Measurements from ENCODE around the gene APBA2. TPM values are rescaled to one million over a fixed set of nuclear protein-coding genes. Genes with fewer than 3 reads are reported as not detected.

Gene APBA2
- total and polyA plus RNA-seq, 10 of the 15 experiments (the other 5 are each of a cell fraction or from before 2014, with no cell fraction given): 0.06 to 0.26 (median 0.07) TPM; not detected in 7

- no peak for TF ChIP-seq NKRF (conservative IDR thresholded peaks at IDR 0.05)
- TF ChIP-seq NFYB (IDR thresholded peaks at IDR 0.05; ENCODE audit: insufficient read depth, low read depth, low read length): no peak
- no peak for TF ChIP-seq FOS (IDR thresholded peaks at IDR 0.05; ENCODE audit: borderline replicate concordance, extremely low read depth, insufficient read length)
- no peak for TF ChIP-seq STAT1 (conservative IDR thresholded peaks at IDR 0.05)
- no peak for TF ChIP-seq BCLAF1 (IDR thresholded peaks at IDR 0.05)
- TF ChIP-seq SKIL (IDR thresholded peaks at IDR 0.05; ENCODE audit: low read depth, poor library complexity, severe bottlenecking): no peak
These were observed 263.9 kb downstream of the APBA2 start (continued) for GRCh38 chr15:29149738-29150075.
